Activated naive CD8-positive, alpha-beta T cell treated with anti-CD3 and anti-CD28 coated beads, Interleukin-2, amount 50 U/mL, for 24 hours (primary cell): ENCODE results near the gene CLCN3.
"Not testable (repeated sequence)": the region's sequence is repeated elsewhere in the genome, so short reads cannot be mapped to it uniquely, and the experiment has no call there.

Experiments used
- ATAC-seq: fragments of 150-1000 bp; cut with Tn5 transposase; one replicate; pipeline ENCODE4 v1.10.0; 2021
- DNase-seq: peaks from one replicate; pipeline ENCODE4 v3.0.0; 2021
- H3K27ac Mint-ChIP-seq: one replicate; pipeline ENCODE4 v1.8.0; 2021; ENCODE audit warnings: mild to moderate bottlenecking, mixed read lengths
- H3K27me3 Mint-ChIP-seq: one replicate; pipeline ENCODE4 v1.8.0; 2021; ENCODE audit warnings: mixed read lengths
- H3K36me3 Mint-ChIP-seq: one replicate; pipeline ENCODE4 v1.8.0; 2021; ENCODE audit warnings: low read depth, mixed read lengths
- H3K4me1 Mint-ChIP-seq: one replicate; pipeline ENCODE4 v1.8.0; 2021; ENCODE audit warnings: mixed read lengths
- H3K4me3 Mint-ChIP-seq: one replicate; pipeline ENCODE4 v1.8.0; 2021; ENCODE audit warnings: mild to moderate bottlenecking, moderate library complexity, mixed read lengths
- H3K9me3 Mint-ChIP-seq: one replicate; pipeline ENCODE4 v1.8.0; 2021; ENCODE audit warnings: mixed read lengths

CLCN3 gene

GRCh38 chr4:169611991-169612870, 8.1 kb upstream of the CLCN3 start, which contains the start of gene NEK1:
Gene NEK1 (minus strand): TSS chr4:169612583. CDS start chr4:169602630, 9,953 bp downstream.
- H3K27ac Mint-ChIP-seq, result peak within 1 kb of the TSS; percentile 98
- H3K27me3 Mint-ChIP-seq, result no peaks in the 10 kb centered on the region
- H3K4me3 Mint-ChIP-seq, result peak within 1 kb of the TSS; percentile 95
- no peaks in the 10 kb centered on the region for H3K36me3 Mint-ChIP-seq
- peaks cover 45% of the 10 kb centered on the region for H3K4me1 Mint-ChIP-seq
- ATAC-seq (peak; percentile 94), DNase-seq (peak; percentile 89)
- no peaks in the 10 kb centered on the region for H3K9me3 Mint-ChIP-seq

- Mint-ChIP-seq H3K27me3 (no peaks in the 10 kb centered on the region), H3K27ac (peak overlapping the region; percentile 98), H3K9me3 (no peaks in the 10 kb centered on the region), H3K4me3 (peak overlapping the region; percentile 95), H3K36me3 (no peaks in the 10 kb centered on the region), H3K4me1 (peaks cover 52% of the 10 kb centered on the region)
- peak; percentile 73 for DNase-seq
- ATAC-seq, result no peak
These were observed 7.2 kb upstream of the CLCN3 start for GRCh38 chr4:169612871-169613859.

- no peaks in the 10 kb centered on the region for H3K9me3 Mint-ChIP-seq
- no peak overlapping the region for H3K4me3 Mint-ChIP-seq
- H3K27me3 Mint-ChIP-seq, result no peaks in the 10 kb centered on the region
- H3K4me1 Mint-ChIP-seq, result peaks cover 61% of the 10 kb centered on the region
- ATAC-seq (peak; percentile 12), DNase-seq (no peak)
- H3K27ac Mint-ChIP-seq, result peak overlapping the region; percentile 33
- no peaks in the 10 kb centered on the region for H3K36me3 Mint-ChIP-seq
These were observed 4.8 kb upstream of the CLCN3 start for GRCh38 chr4:169615467-169616106.

DNA sequence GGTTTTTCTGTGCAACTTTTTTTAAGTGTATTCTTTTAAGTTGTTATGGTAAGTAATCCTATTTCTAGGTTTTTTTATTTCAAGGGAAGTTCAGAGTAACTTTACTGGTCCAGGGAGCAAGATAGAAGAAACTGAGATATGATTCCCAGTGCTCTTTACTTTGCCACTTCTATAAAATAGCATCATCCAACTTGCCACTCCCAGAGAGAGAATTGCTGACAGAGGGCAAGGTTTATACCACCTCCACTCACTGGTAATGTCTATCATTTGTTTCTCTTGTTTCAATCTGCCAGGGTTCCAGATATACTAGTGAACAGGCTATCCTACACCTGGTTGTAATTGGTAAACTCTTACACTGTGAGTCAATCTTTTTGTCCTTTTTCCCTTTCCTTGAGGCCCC, 3.5 kb upstream of the CLCN3 start:
- Mint-ChIP-seq H3K9me3 (no peaks in the 10 kb centered on the region), H3K36me3 (no peaks in the 10 kb centered on the region), H3K27me3 (no peaks in the 10 kb centered on the region), H3K4me3 (no peak overlapping the region), H3K27ac (no peak overlapping the region), H3K4me1 (peaks cover 52% of the 10 kb centered on the region)
- ATAC-seq (no peak), DNase-seq (no peak)

GRCh38 chr4:169617306-169617705, 3.1 kb upstream of the CLCN3 start:
- H3K4me1 Mint-ChIP-seq, result peaks cover 55% of the 10 kb centered on the region
- H3K27ac Mint-ChIP-seq, result no peak overlapping the region
- no peaks in the 10 kb centered on the region for H3K9me3 Mint-ChIP-seq
- no peaks in the 10 kb centered on the region for H3K27me3 Mint-ChIP-seq
- H3K4me3 Mint-ChIP-seq, result no peak overlapping the region
- no peaks in the 10 kb centered on the region for H3K36me3 Mint-ChIP-seq
- no peak for ATAC-seq
- DNase-seq, result no peak

GRCh38 chr4:169618286-169618685, 2.1 kb upstream of the CLCN3 start:
- peaks cover 60% of the 10 kb centered on the region for H3K4me1 Mint-ChIP-seq
- H3K4me3 Mint-ChIP-seq, result peak overlapping the region; percentile 100
- DNase-seq, result no peak
- H3K9me3 Mint-ChIP-seq, result no peaks in the 10 kb centered on the region
- H3K27me3 Mint-ChIP-seq, result no peaks in the 10 kb centered on the region
- no peak for ATAC-seq
- H3K27ac Mint-ChIP-seq, result peak overlapping the region; percentile 100
- no peaks in the 10 kb centered on the region for H3K36me3 Mint-ChIP-seq

GRCh38 chr4:169618986-169619385, 1.4 kb upstream of the CLCN3 start:
- Mint-ChIP-seq H3K9me3 (no peaks in the 10 kb centered on the region), H3K36me3 (no peaks in the 10 kb centered on the region), H3K4me1 (peaks cover 66% of the 10 kb centered on the region), H3K27me3 (no peaks in the 10 kb centered on the region), H3K27ac (peak overlapping the region; percentile 100), H3K4me3 (peak overlapping the region; percentile 100)
- no peak for ATAC-seq
- DNase-seq, result no peak

DNA sequence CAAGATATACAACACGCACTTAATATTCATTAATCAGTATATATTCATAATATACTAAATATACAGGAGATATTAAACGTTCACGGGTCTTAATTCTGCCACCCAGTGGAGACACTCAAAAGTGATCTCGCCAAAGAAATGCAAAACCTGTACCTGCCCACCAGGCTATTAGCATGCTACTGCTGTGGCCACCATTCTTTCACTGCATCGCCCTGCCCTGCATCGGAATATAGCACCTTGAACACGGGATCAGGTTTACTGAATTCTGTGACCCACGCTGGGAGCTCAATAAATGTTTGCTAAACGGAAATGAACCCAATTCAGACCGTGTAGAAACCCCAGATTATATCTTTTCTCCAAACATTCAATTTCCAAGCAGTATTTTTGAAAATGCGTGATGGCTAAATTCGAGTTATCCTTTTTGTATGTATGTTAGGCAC, 840 bp upstream of the CLCN3 start:
- Mint-ChIP-seq H3K27ac (peak overlapping the region; percentile 100), H3K4me3 (peak overlapping the region; percentile 100), H3K4me1 (peaks cover 66% of the 10 kb centered on the region), H3K27me3 (no peaks in the 10 kb centered on the region), H3K9me3 (no peaks in the 10 kb centered on the region), H3K36me3 (no peaks in the 10 kb centered on the region)
- ATAC-seq, result peak; percentile 22
- peak; percentile 33 for DNase-seq

- Mint-ChIP-seq H3K27ac (peak overlapping the region; percentile 100), H3K27me3 (no peaks in the 10 kb centered on the region), H3K9me3 (no peaks in the 10 kb centered on the region), H3K4me1 (peaks cover 63% of the 10 kb centered on the region), H3K36me3 (no peaks in the 10 kb centered on the region), H3K4me3 (peak overlapping the region; percentile 100)
- ATAC-seq, result no peak
- DNase-seq, result peak; percentile 21
These were observed 486 bp downstream of the CLCN3 start for GRCh38 chr4:169620880-169621248.

- Mint-ChIP-seq H3K27ac (peak overlapping the region; percentile 100), H3K4me3 (peak overlapping the region; percentile 100), H3K4me1 (peaks cover 63% of the 10 kb centered on the region), H3K36me3 (no peaks in the 10 kb centered on the region), H3K27me3 (no peaks in the 10 kb centered on the region), H3K9me3 (no peaks in the 10 kb centered on the region)
- no peak for DNase-seq
- peak; percentile 25 for ATAC-seq
These were observed 1.5 kb downstream of the CLCN3 start for GRCh38 chr4:169621731-169622492.

DNA sequence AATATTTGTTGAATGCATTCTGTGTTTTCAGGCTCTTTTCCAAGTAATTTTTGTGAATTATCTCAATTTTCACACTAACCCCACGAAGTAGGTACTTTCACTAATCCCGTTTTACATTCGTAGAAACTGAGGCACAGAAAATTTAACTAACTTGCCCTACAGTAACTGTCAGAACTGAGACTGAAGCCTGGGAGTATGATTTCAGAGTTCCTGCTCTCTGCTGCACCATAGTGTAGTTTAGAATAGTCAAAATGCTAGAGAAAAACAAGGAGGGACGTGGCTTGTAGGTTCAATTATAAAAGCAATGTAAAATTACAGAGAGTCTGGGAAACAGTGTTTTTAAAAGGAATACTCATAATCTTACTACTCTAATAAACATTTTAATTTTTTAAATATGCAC, 2.2 kb downstream of the CLCN3 start:
- ATAC-seq (no peak), DNase-seq (no peak)
- H3K36me3 Mint-ChIP-seq, result no peaks in the 10 kb centered on the region
- no peaks in the 10 kb centered on the region for H3K9me3 Mint-ChIP-seq
- peak overlapping the region; percentile 100 for H3K27ac Mint-ChIP-seq
- H3K4me3 Mint-ChIP-seq, result peak overlapping the region; percentile 100
- H3K27me3 Mint-ChIP-seq, result no peaks in the 10 kb centered on the region
- peaks cover 62% of the 10 kb centered on the region for H3K4me1 Mint-ChIP-seq

- not testable (repeated sequence) for ATAC-seq
These were observed 3.6 kb downstream of the CLCN3 start for GRCh38 chr4:169624012-169624411.

GRCh38 chr4:169625886-169626285, 5.5 kb downstream of the CLCN3 start:
- Mint-ChIP-seq H3K27me3 (no peaks in the 10 kb centered on the region), H3K4me3 (no peak overlapping the region), H3K4me1 (peaks cover 50% of the 10 kb centered on the region), H3K27ac (no peak overlapping the region), H3K9me3 (no peaks in the 10 kb centered on the region), H3K36me3 (peaks cover 5% of the 10 kb centered on the region)
- no peak for ATAC-seq
- DNase-seq, result no peak

More at GRCh38 chr4:169624012-169624411, 3.6 kb downstream of the CLCN3 start:
- H3K4me1 Mint-ChIP-seq, result peaks cover 54% of the 10 kb centered on the region
- not testable (repeated sequence) for DNase-seq, H3K27me3 Mint-ChIP-seq, H3K36me3 Mint-ChIP-seq, H3K27ac Mint-ChIP-seq, H3K9me3 Mint-ChIP-seq, H3K4me3 Mint-ChIP-seq
